Measurements from ENCODE around the gene EML1.

EML1 gene

GRCh38 chr14:99876406-99876805, 83.2 kb downstream of the EML1 start:
- no peak for DNase-seq

GRCh38 chr14:99878563-99878962, 85.3 kb downstream of the EML1 start:
- no peak for DNase-seq

- DNase-seq = no peak
Measured at GRCh38 chr14:99879401-99880295, 86.4 kb downstream of the EML1 start.

- DNase-seq = no peak
Measured at GRCh38 chr14:99880651-99881420, 87.6 kb downstream of the EML1 start.

- no peak for DNase-seq
Measured at GRCh38 chr14:99883866-99884650, 90.8 kb downstream of the EML1 start.

- DNase-seq = no peak
Measured at GRCh38 chr14:99884834-99885648, 91.8 kb downstream of the EML1 start.

- DNase-seq = no peak
Measured at GRCh38 chr14:99885649-99885958, 92.4 kb downstream of the EML1 start.

- no peak for DNase-seq
Measured at GRCh38 chr14:99887407-99887806, 94.2 kb downstream of the EML1 start.

- DNase-seq = no peak
Measured at GRCh38 chr14:99888149-99888548, 94.9 kb downstream of the EML1 start.

- no peak for DNase-seq
Measured at GRCh38 chr14:99889268-99889667, 96.1 kb downstream of the EML1 start.

- DNase-seq = no peak
Measured at GRCh38 chr14:99891266-99891665, 98.1 kb downstream of the EML1 start.

- DNase-seq = no peak
Measured at GRCh38 chr14:99891900-99892299, 98.7 kb downstream of the EML1 start.

GRCh38 chr14:99892406-99892805, 99.2 kb downstream of the EML1 start:
- DNase-seq = no peak

GRCh38 chr14:99896361-99896760, 103.1 kb downstream of the EML1 start:
- DNase-seq = no peak

GRCh38 chr14:99899578-99900178, 106.5 kb downstream of the EML1 start:
- no peak for DNase-seq

- DNase-seq = no peak
Measured at GRCh38 chr14:99902925-99903324, 109.7 kb downstream of the EML1 start.

- DNase-seq = no peak
Measured at GRCh38 chr14:99904506-99904905, 111.3 kb downstream of the EML1 start.

- DNase-seq = no peak
Measured at GRCh38 chr14:99905121-99905520, 111.9 kb downstream of the EML1 start.

GRCh38 chr14:99907761-99908652, 114.8 kb downstream of the EML1 start:
- no peak for DNase-seq

- no peak for DNase-seq
Measured at GRCh38 chr14:99908653-99909250, 115.5 kb downstream of the EML1 start.

Measured in CD4-positive, alpha-beta T cell treated with Interferon gamma for 1 hour (primary cell).